GM12878 (cell line): ENCODE measurements around the gene CXorf65.

Source experiments
- HCFC1 ChIP-seq: fragments of 150-350 bp; IDR thresholded peaks from 2 replicates; pipeline ENCODE4 v1.6.1; 2014; ENCODE audit warnings: low read length
- TCF3 ChIP-seq: IDR thresholded peaks from 2 replicates; pipeline ENCODE4 v1.6.1; 2012; ENCODE audit warnings: low read depth, mild to moderate bottlenecking, low read length, borderline replicate concordance; ENCODE audit not compliant: insufficient read depth

- TF ChIP-seq TCF3 (no peak), HCFC1 (no peak)
These were observed 39.5 kb downstream of the CXorf65 start for GRCh38 chrX:71067089-71067488.
